Brain microvascular endothelial cell (primary cell): ENCODE data around the gene OFD1.

Source experiments
- DNase-seq: peaks from one replicate; pipeline ENCODE4 v3.0.0-alpha.2; 2020
- H3K27ac ChIP-seq: fragments of 250-450 bp; sonication (Bioruptor Pico); 2 replicates; pipeline ENCODE4 v1.5.1; 2020; ENCODE audit warnings: mild to moderate bottlenecking, moderate library complexity
- H3K27me3 ChIP-seq: fragments of 250-450 bp; sonication (Bioruptor Pico); replicated peaks from 2 replicates; pipeline ENCODE4 v1.5.1; 2020; ENCODE audit warnings: mild to moderate bottlenecking
- H3K36me3 ChIP-seq: fragments of 250-450 bp; sonication (Bioruptor Pico); replicated peaks from 2 replicates; pipeline ENCODE4 v1.5.1; 2020; ENCODE audit warnings: mild to moderate bottlenecking
- H3K4me3 ChIP-seq: 2 replicates; pipeline ENCODE4 v1.5.1; 2011; ENCODE audit warnings: low read depth, mild to moderate bottlenecking, control low read depth, low read length, moderate library complexity
- CTCF ChIP-seq: IDR thresholded peaks from 2 replicates; pipeline ENCODE4 v1.5.1; 2011; ENCODE audit warnings: low read depth, mild to moderate bottlenecking, moderate library complexity, low read length, control low read depth, inconsistent platforms; ENCODE audit errors: missing control alignments
- in situ Hi-C: cut with HindIII; loops from 2 replicates; pipeline ENCODE4 v1.10.0; 2017; ENCODE audit warnings: low sequenced_read_pairs, low pct_ligation_motif_present

The OFD1 gene

GRCh38 chrX:13694359-13694758 lies 40.2 kb upstream of the OFD1 start:
- Histone ChIP-seq H3K4me3 (no peak overlapping the region), H3K36me3 (no peaks in the 10 kb centered on the region), H3K27ac (no peak overlapping the region), H3K27me3 (no peaks in the 10 kb centered on the region)
- no peak for TF ChIP-seq CTCF
- DNase-seq, result no peak
- in situ Hi-C loops, result no loop called here

DNA sequence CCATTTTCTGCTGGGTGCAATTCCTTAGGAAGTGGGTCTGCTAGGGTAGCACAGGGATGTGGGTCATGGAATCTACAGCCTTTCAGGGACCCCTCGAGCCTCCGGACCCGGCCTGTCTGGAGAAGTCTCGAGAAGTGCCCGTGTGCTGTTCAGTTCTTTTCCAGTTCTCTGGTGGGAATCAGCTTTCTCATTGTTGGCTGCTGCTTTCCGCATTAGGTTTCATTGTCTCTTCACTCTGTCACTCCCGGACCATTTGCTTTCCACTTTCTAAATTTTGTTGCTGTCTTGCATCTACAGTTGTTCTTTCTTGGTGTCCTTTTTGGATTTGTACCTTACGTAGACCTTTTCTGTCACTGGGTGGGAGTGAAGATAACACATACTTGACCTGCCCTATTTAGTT lies 39.6 kb upstream of the OFD1 start:
- Histone ChIP-seq H3K27ac (no peak overlapping the region), H3K36me3 (no peaks in the 10 kb centered on the region), H3K4me3 (no peak overlapping the region), H3K27me3 (no peaks in the 10 kb centered on the region)
- TF ChIP-seq CTCF, result no peak
- in situ Hi-C loops, result no loop called here
- no peak for DNase-seq

DNA sequence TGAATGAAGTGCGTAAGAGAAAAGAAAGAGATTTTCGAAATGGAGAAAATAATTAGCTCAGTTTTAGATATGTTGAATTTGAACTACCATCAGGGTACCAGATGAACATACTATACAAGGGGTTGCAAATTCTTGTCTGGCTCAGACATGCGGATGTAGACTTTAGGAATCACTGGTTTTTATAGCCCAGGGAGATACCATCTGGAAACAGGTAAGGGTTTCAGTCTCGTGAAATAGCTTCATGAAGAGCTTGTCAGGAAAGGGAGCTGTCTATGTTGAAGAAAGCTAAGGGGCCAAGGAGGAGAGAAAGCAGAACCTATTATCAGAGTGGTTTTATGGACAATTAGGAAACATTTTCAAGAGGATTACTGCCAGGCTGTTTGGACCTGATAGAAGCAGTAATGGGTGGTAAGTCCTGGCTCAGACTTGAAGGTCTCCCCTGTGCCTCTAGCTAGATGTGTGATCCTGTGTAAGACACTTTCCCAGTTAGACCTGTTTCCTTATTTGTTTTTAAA lies 38.9 kb upstream of the OFD1 start:
- TF ChIP-seq CTCF, result no peak
- no peaks in the 10 kb centered on the region for H3K36me3 ChIP-seq
- no peak overlapping the region for H3K27ac ChIP-seq
- in situ Hi-C loops, result no loop called here
- DNase-seq, result no peak
- no peaks in the 10 kb centered on the region for H3K27me3 ChIP-seq
- no peak overlapping the region for H3K4me3 ChIP-seq

DNA sequence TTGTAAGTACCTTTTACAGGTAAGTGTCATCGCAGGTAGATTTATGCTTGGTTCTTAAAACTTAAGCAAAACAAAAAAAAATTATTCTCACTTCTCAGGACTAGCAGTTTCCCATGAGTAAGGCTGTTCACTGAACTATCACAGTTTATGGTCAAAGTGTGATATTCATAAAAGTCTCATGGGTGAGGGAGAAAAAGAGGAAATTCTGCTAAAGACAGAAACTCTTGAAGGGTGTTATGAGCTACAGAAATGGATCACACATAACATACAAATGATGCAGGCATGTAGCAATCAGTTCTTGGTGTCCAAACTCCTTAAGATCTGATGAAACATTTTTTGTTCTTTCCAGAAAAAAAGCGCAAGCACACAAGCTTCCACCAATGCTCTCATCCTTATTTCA lies 37.1 kb upstream of the OFD1 start:
- DNase-seq, result no peak
- TF ChIP-seq CTCF, result no peak
- in situ Hi-C loops, result no loop called here

GRCh38 chrX:13697976-13698375 lies 36.6 kb upstream of the OFD1 start:
- in situ Hi-C loops, result no loop called here
- TF ChIP-seq CTCF, result no peak
- Histone ChIP-seq H3K36me3 (no peaks in the 10 kb centered on the region), H3K27ac (no peak overlapping the region), H3K4me3 (no peak overlapping the region), H3K27me3 (no peaks in the 10 kb centered on the region)
- no peak for DNase-seq

More for the DNA sequence above, 37.1 kb upstream of the OFD1 start:
- Histone ChIP-seq H3K27me3 (no peaks in the 10 kb centered on the region), H3K27ac (no peak overlapping the region), H3K36me3 (no peaks in the 10 kb centered on the region), H3K4me3 (no peak overlapping the region)

GRCh38 chrX:13698432-13698831 lies 36.1 kb upstream of the OFD1 start:
- no peak for DNase-seq
- Histone ChIP-seq H3K27me3 (no peaks in the 10 kb centered on the region), H3K27ac (no peak overlapping the region), H3K4me3 (no peak overlapping the region), H3K36me3 (no peaks in the 10 kb centered on the region)
- in situ Hi-C loops, result no loop called here
- no peak for TF ChIP-seq CTCF
